PC-3 (cell line): ENCODE measurements around the gene GPS1. TPM values are rescaled to one million over a fixed set of nuclear protein-coding genes. Genes with fewer than 3 reads are reported as not detected.

Experiments used
- ATAC-seq: fragments of 200-7000 bp; cut with Tn5 transposase; 2 replicates; pipeline ENCODE4 v1.9.1; 2020; ENCODE audit warnings: mild to moderate bottlenecking, moderate library complexity
- BruUV-seq: library from RNA; stranded (reverse); fragments of 400-500 nt; replicated peaks from 2 replicates; lab custom pipeline; 2021; lab: Mats Ljungman, UMichigan
- CTCF ChIA-PET: fragments of 300-600 bp; sonication (Branson Sonifier 250); formaldehyde crosslinking; loops from one replicate; lab custom pipeline; 2022; ENCODE audit warnings: antibody characterized with exemption; lab: Charles Lee
- POLR2A ChIA-PET: fragments of 300-600 bp; sonication (Branson Sonifier 250); formaldehyde crosslinking; loops from one replicate; lab custom pipeline; 2022; ENCODE audit warnings: antibody characterized with exemption; ENCODE audit not compliant: unreplicated experiment; lab: Charles Lee
- DNase-seq: peaks from one replicate; pipeline ENCODE4 v3.0.0-alpha.2; 2015
- H2AFZ ChIP-seq: fragments of 300-600 bp; sonication (generic); 2 replicates; pipeline ENCODE4 v1.6.0; 2016; ENCODE audit warnings: antibody characterized with exemption, low read length
- H3F3A ChIP-seq: fragments of 300-600 bp; sonication (generic); one replicate; pipeline ENCODE4 v1.6.0; 2017; ENCODE audit warnings: antibody characterized with exemption, low read length, control low read depth, mild to moderate bottlenecking; ENCODE audit not compliant: unreplicated experiment
- H3K27ac ChIP-seq: fragments of 300-600 bp; sonication (generic); 2 replicates; pipeline ENCODE4 v1.5.1; 2016; ENCODE audit warnings: mild to moderate bottlenecking, low read length
- H3K27me3 ChIP-seq: fragments of 300-600 bp; sonication (generic); 2 replicates; pipeline ENCODE4 v1.6.1; 2016; ENCODE audit warnings: low read length, mixed read lengths
- H3K36me3 ChIP-seq: fragments of 300-600 bp; sonication (generic); 2 replicates; pipeline ENCODE4 v1.6.1; 2016; ENCODE audit warnings: low read depth, mixed run types, low read length, mixed read lengths
- H3K4me1 ChIP-seq: fragments of 300-600 bp; sonication (generic); 2 replicates; pipeline ENCODE4 v1.5.1; 2016; ENCODE audit warnings: low read length; ENCODE audit not compliant: insufficient read depth
- H3K4me2 ChIP-seq: fragments of 300-600 bp; sonication (generic); 2 replicates; pipeline ENCODE4 v1.6.0; 2016; ENCODE audit warnings: low read length
- H3K4me3 ChIP-seq: fragments of 300-600 bp; sonication (generic); 2 replicates; pipeline ENCODE4 v1.5.1; 2016; ENCODE audit warnings: mild to moderate bottlenecking, low read length, mixed read lengths
- H3K79me2 ChIP-seq: fragments of 300-600 bp; sonication (generic); 2 replicates; pipeline ENCODE4 v1.6.1; 2017; ENCODE audit warnings: low read length, mixed read lengths
- H3K9ac ChIP-seq: fragments of 300-600 bp; sonication (generic); 2 replicates; pipeline ENCODE4 v1.6.0; 2016; ENCODE audit warnings: mild to moderate bottlenecking, low read length
- H3K9me2 ChIP-seq: fragments of 300-600 bp; sonication (generic); replicated peaks from 2 replicates; pipeline ENCODE4 v1.6.1; 2016; ENCODE audit warnings: mixed run types, low read length, mixed read lengths
- H3K9me3 ChIP-seq: fragments of 300-600 bp; sonication (generic); 2 replicates; pipeline ENCODE4 v1.6.1; 2016; ENCODE audit warnings: low read length, mixed read lengths
- H4K20me1 ChIP-seq: fragments of 300-600 bp; sonication (generic); 2 replicates; pipeline ENCODE4 v1.6.1; 2016; ENCODE audit warnings: low read length, mixed read lengths
- CTCF ChIP-seq: fragments of 300-600 bp; sonication (generic); conservative IDR thresholded peaks from 2 replicates; pipeline ENCODE4 v1.5.1; 2017; ENCODE audit warnings: antibody characterized with exemption, low read depth, mild to moderate bottlenecking, low read length
- EZH2 ChIP-seq: fragments of 300-600 bp; sonication (generic); IDR thresholded peaks from one replicate; pipeline ENCODE4 v1.6.1; 2017; ENCODE audit warnings: antibody characterized with exemption, mild to moderate bottlenecking, low read length; ENCODE audit not compliant: unreplicated experiment
- EZH2phosphoT487 ChIP-seq: fragments of 300-600 bp; sonication (generic); IDR thresholded peaks from 2 replicates; pipeline ENCODE4 v1.6.1; 2018; ENCODE audit warnings: mild to moderate bottlenecking, antibody characterized with exemption, low read length, borderline replicate concordance
- intact Hi-C: fragments of 100-400 bp; cut with micrococcal nuclease; formaldehyde crosslinking; loops from 2 replicates; pipeline ENCODE4 v1.9.0; 2023
- total RNA-seq: library from RNA; depleted of rRNA; stranded (reverse); fragments of >200 nt; gene quantifications from 2 replicates; pipeline ENCODE4 v1.2.3, GENCODE V29; 2014

The GPS1 gene
- total RNA-seq, 1 experiment from 2014 or later, result 240 TPM

- H3K4me2 ChIP-seq, result no peak overlapping the region
- no peaks in the 10 kb centered on the region for H3F3A ChIP-seq
- DNase-seq (no peak), ATAC-seq (no peak)
- BruUV-seq, result no TSS peak
- TF ChIP-seq EZH2phosphoT487 (no peak), CTCF (no peak), EZH2 (no peak)
- no peaks in the 10 kb centered on the region for H3K27me3 ChIP-seq
- CTCF ChIA-PET, result no interaction called here
- no peaks in the 10 kb centered on the region for H3K79me2 ChIP-seq
- no peak overlapping the region for H3K4me3 ChIP-seq
- H3K9me3 ChIP-seq, result no peaks in the 10 kb centered on the region
- H4K20me1 ChIP-seq, result no peaks in the 10 kb centered on the region
- H3K9me2 ChIP-seq, result no peaks in the 10 kb centered on the region
- H3K4me1 ChIP-seq, result peaks cover 23% of the 10 kb centered on the region
- POLR2A ChIA-PET, result interaction anchor here (0.6 kb wide), 1 partner anchor 10 kb away, joined by 8 read pairs; no protein-coding TSS in a partner anchor
- H3K9ac ChIP-seq, result no peak overlapping the region
- H2AFZ ChIP-seq, result no peak overlapping the region
- no peak overlapping the region for H3K27ac ChIP-seq
- intact Hi-C loops, result no loop called here
- H3K36me3 ChIP-seq, result no peaks in the 10 kb centered on the region
Measured at GRCh38 chr17:82104797-82105416, 53.2 kb downstream of the GPS1 start.

DNA sequence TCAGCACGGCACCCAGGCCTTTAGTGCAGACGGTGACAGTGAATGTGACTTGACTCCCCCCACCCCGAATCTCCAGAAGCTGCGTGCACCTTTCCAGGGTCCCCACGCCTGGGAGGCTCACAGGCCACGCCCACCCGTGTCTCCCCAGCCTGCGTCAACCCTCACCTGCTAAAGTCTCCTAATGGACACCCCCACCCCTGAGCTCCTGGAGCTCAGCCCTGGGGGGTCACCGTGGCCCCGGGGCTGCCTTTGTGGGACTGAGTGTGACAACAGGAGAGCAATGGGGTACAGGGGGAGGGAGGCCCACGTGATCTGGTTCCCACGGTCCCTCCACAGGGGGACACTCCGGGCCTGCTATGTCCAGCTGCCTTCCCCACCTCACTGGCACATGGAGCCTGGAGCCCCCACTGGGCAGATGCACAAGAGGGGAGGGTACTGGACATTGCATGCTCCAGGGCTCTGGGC is 53.8 kb downstream of the GPS1 start:
- peaks cover 26% of the 10 kb centered on the region for H3K4me1 ChIP-seq
- ATAC-seq (no peak), DNase-seq (no peak)
- H3K9ac ChIP-seq, result no peak overlapping the region
- peak overlapping the region; percentile 52; the same call in 1 of the 2 replicates for H3K4me2 ChIP-seq
- H3K27me3 ChIP-seq, result no peaks in the 10 kb centered on the region
- H3K79me2 ChIP-seq, result no peaks in the 10 kb centered on the region
- ChIA-PET POLR2A (interaction anchor here (0.6 kb wide), 1 partner anchor 9 kb away, joined by 8 read pairs; no protein-coding TSS in a partner anchor), CTCF (no interaction called here)
- H3K27ac ChIP-seq, result no peak overlapping the region
- H3K9me3 ChIP-seq, result no peaks in the 10 kb centered on the region
- H3K4me3 ChIP-seq, result no peak overlapping the region
- H2AFZ ChIP-seq, result no peak overlapping the region
- no peaks in the 10 kb centered on the region for H3K9me2 ChIP-seq
- no peaks in the 10 kb centered on the region for H4K20me1 ChIP-seq
- H3K36me3 ChIP-seq, result no peaks in the 10 kb centered on the region
- peaks cover under 1% of the 10 kb centered on the region for H3F3A ChIP-seq
- TF ChIP-seq EZH2 (no peak), EZH2phosphoT487 (no peak), CTCF (no peak)
- no TSS peak for BruUV-seq
- intact Hi-C loops, result no loop called here
